ENCODE data around the gene RAB3C.
"Not testable (repeated sequence)": the region's sequence is repeated elsewhere in the genome, so short reads cannot be mapped to it uniquely, and the experiment has no call there.

The RAB3C gene, protein sequence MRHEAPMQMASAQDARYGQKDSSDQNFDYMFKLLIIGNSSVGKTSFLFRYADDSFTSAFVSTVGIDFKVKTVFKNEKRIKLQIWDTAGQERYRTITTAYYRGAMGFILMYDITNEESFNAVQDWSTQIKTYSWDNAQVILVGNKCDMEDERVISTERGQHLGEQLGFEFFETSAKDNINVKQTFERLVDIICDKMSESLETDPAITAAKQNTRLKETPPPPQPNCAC

DNA sequence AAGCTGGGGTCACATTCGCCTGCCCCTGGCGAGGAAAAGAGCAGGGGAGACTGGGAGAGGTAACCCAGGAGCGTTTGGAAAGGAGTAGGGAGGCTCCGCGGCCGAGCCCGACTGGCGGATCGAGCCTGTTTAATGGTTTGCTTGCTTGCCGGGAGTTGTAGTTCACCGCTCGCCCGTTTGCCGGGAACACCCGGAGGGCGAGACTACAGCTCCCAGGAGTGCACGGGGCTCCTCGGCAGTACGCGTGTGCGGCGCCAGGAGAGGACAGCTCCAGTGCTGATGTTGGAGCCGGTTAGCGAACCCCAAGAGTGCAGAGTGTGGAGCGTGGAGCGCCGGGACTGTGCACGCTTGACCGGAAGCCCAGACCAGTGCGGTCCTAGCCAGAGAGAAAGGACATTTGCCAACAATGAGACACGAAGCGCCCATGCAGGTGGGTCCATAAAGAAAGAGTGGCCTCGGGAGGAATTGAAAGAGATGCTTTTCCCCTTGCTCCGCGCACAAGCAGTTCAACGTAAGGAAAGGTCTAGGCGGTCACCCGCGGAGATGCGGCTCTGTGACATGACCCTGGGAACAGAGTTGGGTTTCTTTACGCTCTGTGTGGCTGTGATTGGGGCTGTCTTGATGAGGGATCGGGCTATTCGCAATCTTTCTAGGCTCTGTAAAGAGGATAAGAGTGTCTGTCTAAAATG, at the start of gene RAB3C:
Gene RAB3C, plus strand, starts transcription at position 273 of the 689 bp plus-strand sequence. Its CDS starts 134 bp downstream, at position 407.
- peak in 1 of 2 donors; percentile 15 for DNase-seq (ENCODE audit: low read depth in 2 of 2)

DNA sequence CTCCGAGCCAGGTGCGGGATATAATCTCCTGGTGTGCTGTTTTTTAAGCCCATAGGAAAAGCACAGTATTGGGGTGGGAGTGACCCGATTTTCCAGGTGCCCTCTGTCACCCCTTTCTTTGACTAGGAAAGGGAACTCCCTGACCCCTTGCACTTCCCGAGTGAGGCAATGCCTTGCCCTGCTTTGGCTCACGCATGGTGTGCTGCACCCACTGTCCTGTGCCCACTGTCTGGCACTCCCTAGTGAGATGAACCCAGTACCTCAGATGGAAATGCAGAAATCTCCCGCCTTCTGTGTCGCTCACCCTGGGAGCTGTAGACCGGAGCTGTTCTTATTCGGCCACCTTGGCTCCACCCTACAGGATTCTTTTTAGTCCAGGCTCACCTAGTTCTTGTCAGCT, 40.9 kb upstream of the RAB3C start:
- not testable (repeated sequence) for DNase-seq (ENCODE audit: low read depth in 2 of 2)

DNA sequence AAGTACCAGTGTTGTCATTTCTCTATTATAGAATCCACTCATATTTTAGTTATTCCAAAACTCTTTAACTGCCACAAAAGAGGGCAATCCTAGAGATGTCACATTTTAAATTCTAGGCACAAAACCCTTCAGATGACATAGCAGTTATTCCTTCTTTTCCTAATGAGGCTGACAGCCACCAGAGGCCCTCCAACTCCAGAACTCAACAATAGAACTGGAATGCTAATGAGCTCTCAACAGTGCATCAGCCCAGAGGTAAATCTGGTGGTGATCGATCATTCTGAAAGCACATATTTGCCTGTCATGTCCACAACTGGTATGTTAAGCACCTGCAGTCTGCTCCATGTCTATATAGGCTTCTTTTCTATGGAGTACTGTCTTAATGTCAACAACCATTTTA, 40.2 kb upstream of the RAB3C start:
- no peak for DNase-seq (ENCODE audit: low read depth in 2 of 2)

DNA sequence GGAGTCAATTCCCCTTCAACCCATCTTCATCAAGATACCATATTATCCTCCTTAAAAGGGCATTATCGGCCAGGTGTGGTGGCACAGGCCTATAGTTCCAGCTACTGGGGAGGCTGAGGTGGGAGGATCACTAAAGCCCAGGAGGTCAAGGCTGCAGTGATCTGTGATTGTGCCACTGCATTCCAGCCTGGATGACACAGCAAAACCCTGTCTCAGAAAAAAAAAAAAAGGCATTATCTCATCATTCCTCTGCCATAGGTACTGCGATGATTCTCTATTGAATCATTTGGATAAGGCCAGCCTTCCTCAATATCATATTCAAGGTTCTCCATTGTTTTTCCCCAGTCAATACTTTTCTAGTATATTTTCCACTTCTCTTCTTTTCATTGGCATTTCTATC, 39.2 kb upstream of the RAB3C start:
- no peak for DNase-seq (ENCODE audit: low read depth in 2 of 2)

DNA sequence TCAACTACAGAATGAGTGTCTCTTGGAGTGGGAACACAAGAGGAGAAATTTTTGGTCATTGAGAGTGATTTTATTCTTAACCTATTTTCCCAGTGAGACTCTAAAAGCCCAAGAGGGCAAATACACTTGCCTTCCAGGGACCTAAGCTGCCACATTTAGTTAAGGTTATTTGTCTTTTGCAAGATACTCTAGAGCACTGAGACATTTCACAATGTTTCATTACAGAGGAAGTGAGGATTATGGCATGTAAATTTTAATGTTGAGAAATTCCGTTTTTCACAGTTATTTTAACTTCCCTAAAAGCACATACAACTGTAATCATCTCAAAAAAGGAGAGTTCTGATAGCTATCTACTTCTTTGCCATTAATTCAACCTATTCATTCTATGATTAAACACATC, 38.7 kb upstream of the RAB3C start:
- no peak for DNase-seq (ENCODE audit: low read depth in 2 of 2)

DNA sequence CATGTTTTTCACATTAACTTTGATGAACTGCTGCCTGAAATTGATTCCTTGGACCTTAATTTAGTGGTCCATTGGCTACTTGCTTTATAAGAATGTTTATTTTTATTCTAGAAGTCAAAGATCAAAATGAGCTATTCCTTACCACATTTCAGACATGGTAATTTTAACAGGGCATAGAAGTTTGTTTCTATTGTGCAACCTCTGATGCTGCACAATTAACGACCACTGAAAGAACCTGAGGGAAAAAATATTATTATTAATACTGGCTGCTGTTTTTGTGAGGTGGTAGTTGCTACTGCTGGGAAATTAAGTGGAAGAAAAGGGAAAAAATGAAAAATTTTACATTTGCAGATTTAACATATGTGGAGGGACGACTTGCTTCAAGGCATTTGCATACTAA, 37.9 kb upstream of the RAB3C start:
- no peak for DNase-seq (ENCODE audit: low read depth in 2 of 2)

DNA sequence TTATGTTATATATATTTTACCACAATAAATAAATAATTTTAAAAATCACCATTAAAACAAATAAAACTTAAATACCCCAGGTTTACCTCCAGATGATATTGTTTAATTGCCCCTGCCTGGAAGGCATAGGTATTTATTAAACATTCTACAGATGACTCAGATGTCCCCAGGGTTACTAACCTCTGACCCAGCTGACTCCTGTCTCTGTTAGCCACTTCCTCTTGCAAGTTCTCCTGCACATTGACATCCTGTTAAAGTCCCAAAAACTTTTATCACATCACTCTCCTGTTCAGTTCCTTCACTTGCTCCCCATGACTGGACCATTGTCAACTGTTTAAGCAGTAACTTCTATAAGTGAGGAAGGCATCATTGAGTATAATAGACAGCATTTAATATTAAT, 37.0 kb upstream of the RAB3C start:
- no peak for DNase-seq (ENCODE audit: low read depth in 2 of 2)

DNA sequence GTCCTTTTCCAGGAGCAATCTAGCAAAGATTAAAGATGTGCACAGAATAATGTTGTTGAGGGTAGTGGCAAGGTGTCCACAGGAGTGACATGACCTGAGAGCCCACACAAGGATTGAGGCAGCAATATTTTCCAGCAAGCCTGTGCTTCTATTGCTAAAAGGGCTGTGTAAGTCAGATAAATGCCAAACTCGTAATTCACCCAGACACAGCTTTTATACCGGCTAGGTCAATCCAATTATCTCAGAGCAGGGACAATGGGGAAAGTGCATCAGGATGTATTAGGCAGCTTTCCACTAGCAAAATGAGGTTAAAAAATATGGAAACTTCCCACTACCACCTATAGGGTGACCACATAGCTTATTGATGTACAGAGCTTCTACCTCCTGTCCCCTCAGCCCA, 34.8 kb upstream of the RAB3C start:
- no peak for DNase-seq (ENCODE audit: low read depth in 2 of 2)

DNA sequence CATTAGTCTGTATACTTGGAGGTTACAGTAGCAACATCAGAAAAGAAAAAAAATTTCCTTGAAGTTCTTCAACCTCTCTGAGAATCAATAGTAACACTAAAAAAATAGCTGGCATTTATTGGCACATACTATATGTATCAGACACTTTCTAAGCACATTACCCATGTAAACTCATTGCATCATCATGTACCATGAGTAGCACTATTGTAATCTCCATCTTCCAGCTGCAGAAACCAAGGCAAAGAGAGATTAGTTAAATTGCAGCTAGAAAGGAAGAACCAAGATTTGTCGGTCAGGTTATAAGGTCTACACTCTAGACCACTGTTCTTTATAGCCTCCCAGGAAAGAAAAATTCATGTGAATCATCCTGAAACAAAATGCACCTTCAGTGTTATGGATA, 31.4 kb upstream of the RAB3C start:
- no peak for DNase-seq (ENCODE audit: low read depth in 2 of 2)

DNA sequence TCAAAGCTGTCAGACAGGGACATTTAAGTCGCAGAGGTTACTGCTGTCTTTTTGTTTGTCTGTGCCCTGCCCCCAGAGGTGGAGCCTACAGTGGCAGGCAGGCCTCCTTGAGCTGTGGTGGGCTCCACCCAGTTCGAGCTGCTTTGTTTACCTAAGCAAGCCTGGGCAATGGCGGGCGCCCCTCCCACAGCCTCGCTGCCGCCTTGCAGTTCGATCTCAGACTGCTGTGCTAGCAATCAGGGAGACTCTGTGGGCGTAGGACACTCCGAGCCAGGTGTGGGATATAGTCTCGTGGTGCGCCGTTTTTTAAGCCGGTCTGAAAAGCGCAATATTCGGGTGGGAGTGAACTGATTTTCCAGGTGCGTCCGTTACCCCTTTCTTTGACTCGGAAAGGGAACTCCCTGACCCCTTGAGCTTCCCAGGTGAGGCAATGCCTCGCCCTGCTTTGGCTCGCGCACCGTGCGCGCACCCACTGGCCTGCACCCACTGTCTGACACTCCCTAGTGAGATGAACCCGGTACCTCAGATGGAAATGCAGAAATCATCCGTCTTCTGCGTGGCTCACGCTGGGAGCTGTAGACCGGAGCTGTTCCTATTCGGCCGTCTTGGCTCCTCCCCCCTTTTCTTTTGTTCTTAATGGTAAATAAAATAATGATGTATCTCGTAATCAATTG, 25.1 kb upstream of the RAB3C start:
- not testable (repeated sequence) for DNase-seq (ENCODE audit: low read depth in 2 of 2)

DNA sequence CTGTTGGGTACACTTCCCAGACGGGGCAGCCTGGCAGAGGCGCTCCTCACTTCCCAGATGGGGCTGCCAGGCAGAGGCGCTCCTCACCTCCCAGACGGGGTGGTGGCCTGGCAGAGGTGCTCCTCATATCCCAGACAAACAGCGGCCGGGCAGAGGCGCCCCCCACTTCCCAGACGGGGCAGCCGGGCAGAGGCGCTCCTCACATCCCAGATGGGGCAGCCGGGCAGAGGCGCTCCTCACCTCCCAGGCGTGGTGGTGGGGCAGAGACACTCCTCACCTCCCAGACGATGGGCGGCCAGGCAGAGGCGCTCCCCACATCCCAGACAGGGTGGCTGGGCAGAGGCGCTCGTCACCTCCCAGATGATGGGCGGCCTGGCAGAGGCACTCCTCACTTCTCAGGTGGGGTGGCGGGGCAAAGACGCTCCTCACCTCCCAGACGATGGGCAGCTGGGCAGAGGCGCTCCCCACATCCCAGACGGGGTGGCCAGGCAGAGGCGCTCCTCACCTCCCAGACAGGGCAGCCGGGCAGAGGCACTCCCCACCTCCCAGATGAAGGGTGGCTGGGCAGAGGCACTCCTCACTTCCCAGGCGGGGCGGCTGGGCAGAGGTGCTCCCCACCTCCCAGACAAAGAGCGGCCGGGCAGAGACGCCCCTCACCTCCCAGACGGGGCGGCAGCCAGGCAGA, 19.7 kb upstream of the RAB3C start:
- DNase-seq (ENCODE audit: low read depth in 2 of 2), result not testable (repeated sequence)

DNA sequence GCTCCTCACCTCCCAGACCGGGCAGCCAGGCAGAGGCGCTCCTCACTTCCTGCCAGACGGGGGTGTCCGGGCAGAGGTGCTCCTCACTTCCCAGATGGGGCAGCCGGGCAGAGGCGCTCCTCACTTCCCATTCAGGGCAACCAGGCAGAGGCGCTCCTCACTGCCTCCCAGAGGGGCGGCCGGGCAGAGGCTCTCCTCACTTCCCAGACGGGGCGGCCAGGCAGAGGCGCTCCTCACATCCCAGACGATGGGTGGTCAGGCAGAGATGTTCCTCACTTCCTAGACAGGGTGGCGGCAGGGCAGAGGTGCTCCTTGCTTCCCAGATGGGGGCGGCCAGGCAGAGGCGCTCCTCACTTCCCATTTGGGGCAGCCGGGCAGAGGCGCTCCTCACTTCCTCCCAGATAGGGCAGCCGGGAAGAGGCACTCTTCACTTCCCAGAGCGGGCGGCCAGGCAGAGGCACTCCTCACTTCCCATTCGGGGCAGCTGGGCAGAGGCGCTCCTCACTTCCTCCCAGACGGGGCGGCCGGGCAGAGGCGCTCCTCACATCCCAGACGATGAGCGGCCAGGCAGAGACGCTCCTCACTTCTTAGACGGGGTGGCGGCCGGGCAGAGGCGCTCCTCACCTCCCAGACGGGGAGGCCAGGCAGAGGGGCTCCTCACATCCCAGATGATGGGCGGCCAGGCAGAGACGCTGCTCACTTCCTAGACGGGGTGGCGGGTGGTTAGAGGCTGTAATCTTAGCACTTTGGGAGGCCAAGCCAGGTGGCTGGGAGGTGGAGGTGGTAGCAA, 18.6 kb upstream of the RAB3C start:
- DNase-seq (ENCODE audit: low read depth in 2 of 2), result not testable (repeated sequence)

DNA sequence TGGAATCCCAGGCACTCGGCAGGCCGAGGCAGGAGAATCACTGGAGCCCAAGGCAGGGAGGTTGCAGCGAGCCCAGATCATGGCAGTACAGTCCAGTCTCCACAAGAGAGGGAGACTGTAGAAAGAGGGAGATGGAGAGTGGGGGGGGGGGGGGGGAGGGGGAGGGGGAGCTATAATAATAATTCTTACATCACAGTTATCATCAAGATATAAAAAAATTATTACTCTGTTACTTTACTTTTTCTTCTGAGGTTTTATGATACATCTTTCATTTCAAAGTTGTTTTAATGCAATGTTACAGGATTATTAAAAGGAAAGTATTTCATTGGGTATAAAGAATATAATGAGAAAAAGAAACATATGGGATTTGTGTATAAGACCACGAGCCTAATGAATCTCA, 17.8 kb upstream of the RAB3C start:
- no peak for DNase-seq (ENCODE audit: low read depth in 2 of 2)

DNA sequence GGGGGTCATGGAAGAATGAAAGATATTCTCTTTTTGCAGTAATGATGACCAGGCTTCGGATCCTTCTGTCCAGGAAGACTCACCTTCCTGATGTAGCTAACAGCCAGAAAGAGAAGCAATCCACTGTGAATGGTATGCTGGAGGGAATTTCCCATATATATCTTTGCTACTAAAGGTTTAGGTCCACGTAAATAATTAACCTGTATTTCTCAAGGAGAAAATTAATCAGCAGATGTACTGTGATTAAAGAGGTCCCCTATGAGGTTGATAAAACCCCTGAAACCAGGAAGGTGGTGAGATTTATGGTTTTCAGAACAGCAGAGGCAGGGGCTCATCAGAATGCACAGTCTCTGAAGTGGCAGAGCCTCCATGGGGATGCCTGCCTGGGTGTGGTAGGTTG, 11.4 kb upstream of the RAB3C start:
- DNase-seq (ENCODE audit: low read depth in 2 of 2), result no peak

DNA sequence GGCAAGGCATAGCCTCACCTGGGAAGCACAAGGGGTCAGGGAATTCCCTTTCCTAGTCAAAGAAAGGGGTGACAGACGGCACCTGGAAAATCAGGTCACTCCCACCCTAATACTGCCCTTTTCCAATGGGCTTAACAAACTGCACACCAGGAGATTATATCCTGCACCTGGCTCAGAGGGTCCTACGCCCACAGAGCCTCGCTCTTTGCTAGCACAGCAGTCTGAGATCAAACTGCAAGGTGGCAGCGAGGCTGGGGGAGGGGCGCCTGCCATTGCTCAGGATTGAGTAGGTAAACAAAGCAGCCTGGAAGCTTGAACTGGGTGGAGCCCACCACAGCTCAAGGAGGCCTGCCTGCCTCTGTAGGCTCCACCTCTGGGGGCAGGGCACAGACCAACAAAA, 9.9 kb upstream of the RAB3C start:
- not testable (repeated sequence) for DNase-seq (ENCODE audit: low read depth in 2 of 2)

DNA sequence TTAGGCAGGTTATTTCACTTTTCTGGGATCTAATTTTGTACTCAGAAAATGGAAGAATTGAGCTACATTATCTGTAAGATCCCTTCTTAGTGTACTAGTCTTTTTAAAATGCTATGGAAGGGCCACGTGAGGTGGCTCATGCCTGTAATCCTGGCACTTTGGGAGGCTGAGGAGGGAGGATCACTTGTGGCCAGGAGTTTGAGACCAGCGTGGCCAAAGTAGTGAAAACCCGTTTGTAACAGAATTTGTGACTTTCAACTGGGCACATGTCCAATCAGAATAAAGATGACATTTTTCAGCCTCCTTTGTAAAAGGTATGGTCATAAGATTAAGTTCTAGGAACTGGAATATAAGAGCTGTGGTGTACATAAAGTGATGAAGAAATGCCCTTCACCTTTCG, 3.1 kb upstream of the RAB3C start:
- DNase-seq (ENCODE audit: low read depth in 2 of 2), result no peak

DNA sequence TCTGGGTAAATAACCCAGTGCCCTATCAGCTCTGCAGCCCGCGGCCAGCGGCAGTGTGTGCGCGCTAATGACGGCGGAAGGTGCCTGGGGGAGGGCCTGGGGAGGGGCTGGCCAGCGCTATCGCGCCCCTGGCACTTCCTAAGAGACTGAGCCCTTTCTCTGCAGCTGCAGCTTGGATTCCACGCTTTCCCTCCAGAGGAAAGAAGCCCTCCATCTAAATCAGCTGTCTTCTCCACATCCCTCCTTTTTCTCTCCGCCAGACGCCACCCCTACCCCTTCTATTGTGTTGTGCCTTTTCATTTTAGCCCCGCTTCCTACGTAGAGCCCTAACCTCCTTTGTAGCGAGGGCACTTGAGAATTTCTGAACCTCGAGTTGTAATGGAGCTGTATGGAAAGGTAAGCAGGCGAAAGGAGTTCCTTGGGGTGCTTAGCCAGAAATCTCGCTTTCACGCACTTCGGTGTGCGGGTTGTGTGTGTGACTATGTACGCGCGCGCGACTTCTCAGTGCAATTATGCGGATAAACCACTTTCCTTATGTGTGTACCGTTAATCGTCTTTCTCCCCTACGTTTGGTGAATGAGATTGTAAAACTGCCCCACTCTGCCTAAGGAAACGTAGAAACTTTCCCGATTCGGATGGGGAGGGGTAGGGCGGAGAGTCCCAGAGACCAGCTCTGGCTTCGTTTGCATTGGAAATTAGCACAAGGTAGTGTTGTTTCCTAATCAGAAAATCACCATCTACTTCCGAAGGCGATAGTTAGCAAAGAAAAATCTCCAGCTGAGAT, 664 bp upstream of the RAB3C start:
- DNase-seq (ENCODE audit: low read depth in 2 of 2), result no peak

DNA sequence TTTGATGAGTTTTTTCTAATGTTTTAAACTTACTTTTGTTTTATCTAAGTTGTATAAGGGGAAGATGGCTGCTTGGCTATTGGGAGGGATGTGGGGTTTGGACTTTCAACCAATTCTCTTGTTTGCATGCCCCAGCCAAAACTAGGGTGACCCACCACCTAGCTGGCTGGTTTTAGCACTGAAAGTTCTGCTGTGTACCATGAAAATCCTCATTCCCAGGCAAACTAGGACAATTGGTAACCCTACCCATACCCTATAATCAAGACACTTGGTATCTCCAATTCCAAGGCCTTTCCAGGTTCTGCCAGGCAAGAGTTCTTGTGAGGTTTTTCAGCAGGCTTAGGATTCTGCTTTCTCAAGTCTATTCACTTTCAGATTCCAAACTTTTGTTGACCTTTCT, 13.1 kb downstream of the RAB3C start:
- no peak for DNase-seq (ENCODE audit: low read depth in 2 of 2)

DNA sequence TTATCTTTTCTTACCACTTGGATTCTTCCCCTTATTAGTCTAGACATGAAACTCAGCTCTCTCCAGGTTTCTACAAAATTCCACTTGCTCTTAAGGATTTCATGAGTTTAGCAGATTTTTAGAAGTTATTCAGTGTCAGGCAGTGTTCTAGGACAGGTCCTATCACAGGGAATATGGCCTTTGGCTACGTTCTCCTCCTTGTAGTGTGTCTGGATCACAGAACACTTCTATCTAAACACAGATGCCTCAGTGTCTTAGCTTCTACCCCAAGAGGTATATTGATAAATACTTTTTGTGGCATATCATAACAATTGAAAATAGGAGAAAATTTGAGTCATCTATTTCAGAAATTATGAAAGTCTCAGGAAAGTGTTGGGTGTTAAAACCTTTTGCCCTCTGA, 15.6 kb downstream of the RAB3C start:
- no peak for DNase-seq (ENCODE audit: low read depth in 2 of 2)

DNA sequence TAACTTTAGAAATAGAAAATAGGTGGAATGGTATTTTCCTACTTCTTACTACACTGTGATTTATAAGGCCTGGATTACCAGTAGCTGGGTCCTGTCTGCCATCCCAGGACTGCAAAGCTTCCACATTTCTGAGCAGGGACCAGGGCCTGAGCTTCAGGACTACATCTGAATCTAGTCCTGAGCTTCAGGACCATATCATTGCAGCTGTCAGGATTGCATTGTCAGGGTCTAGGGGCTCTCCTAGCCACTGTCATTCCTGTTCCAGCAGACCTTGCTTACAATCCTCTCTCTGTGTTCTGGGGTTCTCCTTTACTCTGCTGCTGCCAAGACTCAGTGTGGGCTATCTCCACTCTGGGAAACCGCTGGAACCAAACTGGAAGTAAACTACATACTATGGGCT, 16.3 kb downstream of the RAB3C start:
- DNase-seq (ENCODE audit: low read depth in 2 of 2), result no peak

DNA sequence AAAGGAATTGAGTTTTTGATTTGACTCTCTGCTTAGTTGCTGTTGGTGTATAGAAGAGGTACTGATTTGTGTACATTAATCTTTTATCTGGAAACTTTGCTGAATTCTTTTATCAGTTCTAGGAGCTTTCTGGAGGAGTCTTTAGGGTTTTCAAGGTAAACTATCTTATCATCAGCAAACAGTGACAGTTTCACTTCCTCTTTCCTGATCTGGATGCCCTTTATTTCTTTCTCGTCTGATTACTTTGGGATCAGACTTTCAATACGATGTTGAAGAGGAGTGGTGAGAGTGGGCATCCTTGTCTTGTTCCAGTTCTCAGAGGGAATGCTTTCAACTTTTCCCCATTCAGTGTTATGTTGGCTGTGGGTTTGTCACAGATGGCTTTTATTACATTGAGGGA, 17.7 kb downstream of the RAB3C start:
- DNase-seq (ENCODE audit: low read depth in 2 of 2), result not testable (repeated sequence)
